Astrocyte of the spinal cord (primary cell): ENCODE data around the gene MDM1.

Experiments used
- DNase-seq: peaks from one replicate; pipeline ENCODE4 v3.0.0; 2011; ENCODE audit warnings: low read depth, low spot score
- H3K4me3 ChIP-seq: 2 replicates; pipeline ENCODE4 v1.5.1; 2011; ENCODE audit warnings: low read depth, mild to moderate bottlenecking, low read length, moderate library complexity
- CTCF ChIP-seq: IDR thresholded peaks from 2 replicates; pipeline ENCODE4 v1.5.1; 2012; ENCODE audit warnings: low read depth, mild to moderate bottlenecking, low read length, inconsistent platforms
- in situ Hi-C: cut with HindIII; loops from 2 replicates; pipeline ENCODE4 v1.10.0; 2017; ENCODE audit warnings: low sequenced_read_pairs

Gene MDM1

GRCh38 chr12:68326716-68327115, 5.4 kb downstream of the MDM1 start:
- DNase-seq = no peak
- no peak for TF ChIP-seq CTCF

GRCh38 chr12:68325966-68326365, 6.2 kb downstream of the MDM1 start:
- in situ Hi-C loops = no loop called here
- no peak for TF ChIP-seq CTCF
- H3K4me3 ChIP-seq = no peak overlapping the region

More at GRCh38 chr12:68326716-68327115, 5.4 kb downstream of the MDM1 start:
- no peak overlapping the region for H3K4me3 ChIP-seq
- in situ Hi-C loops = no loop called here

GRCh38 chr12:68324531-68324930, 7.6 kb downstream of the MDM1 start:
- TF ChIP-seq CTCF = no peak
- DNase-seq = no peak
- in situ Hi-C loops = no loop called here

More at GRCh38 chr12:68325966-68326365, 6.2 kb downstream of the MDM1 start:
- no peak for DNase-seq

GRCh38 chr12:68321140-68321539, 11.0 kb downstream of the MDM1 start:
- DNase-seq = no peak
- H3K4me3 ChIP-seq = no peak overlapping the region
- TF ChIP-seq CTCF = no peak
- in situ Hi-C loops = no loop called here

More at GRCh38 chr12:68324531-68324930, 7.6 kb downstream of the MDM1 start:
- H3K4me3 ChIP-seq = no peak overlapping the region

DNA sequence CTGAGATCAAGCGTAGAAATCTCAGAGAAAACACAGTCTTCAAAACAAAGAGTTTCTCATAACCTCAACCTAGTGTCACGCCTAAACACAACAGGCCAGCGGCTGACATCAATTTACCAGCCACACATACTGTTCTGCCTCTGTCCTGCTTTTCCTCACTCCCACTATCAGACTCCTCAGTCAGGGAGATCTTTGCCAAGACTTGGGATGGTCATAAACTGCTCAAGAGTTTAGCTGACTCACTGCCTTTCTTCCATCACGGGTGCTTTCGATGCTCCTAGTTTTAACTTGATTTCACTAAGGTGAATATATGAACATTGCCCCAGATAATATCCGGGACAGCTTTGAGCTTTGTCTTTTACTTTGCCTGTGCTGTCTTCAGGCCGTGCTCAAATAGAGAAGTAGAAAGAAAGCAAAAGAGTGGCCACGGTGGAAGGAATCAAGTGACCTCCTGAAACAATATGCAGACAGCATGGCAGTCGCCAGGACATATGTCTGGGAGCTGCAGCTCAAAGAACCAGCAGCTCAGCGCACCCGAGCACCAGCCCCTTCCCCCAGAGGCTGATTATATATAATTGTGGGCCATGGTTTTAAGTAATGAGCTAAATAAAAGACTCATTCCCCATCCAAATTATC, 12.1 kb downstream of the MDM1 start:
- DNase-seq = peak; percentile 51
- in situ Hi-C loops = no loop called here
- TF ChIP-seq CTCF = no peak
- H3K4me3 ChIP-seq = no peak overlapping the region

DNA sequence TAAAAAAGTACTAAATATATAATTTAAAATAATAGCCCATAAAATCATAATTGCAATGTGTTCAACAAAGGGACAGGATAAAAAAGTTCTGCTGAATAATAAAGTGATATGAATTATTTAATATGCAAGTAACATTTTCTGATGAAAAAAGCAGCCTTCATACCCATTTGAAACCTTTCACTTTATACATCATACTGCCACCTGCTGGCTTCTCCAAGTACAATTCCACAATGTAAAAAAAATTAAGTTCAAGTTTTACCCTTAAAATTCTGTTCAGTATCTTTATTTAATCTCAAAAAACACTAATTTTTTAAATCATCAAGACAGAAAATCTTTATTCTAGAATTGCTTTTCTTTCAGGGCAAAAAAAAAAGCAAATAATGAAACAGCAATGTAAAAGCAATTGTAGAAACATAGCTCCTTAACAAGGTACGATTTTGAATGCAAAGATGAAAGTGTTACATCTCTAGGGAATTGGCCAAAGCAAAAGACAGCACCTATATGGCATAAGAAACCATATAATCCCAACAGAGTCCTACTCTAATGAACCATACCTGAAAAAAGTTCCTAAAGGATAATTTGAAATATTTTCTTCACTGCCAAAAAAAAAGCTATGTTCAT, 15.0 kb downstream of the MDM1 start:
- no peak overlapping the region for H3K4me3 ChIP-seq
- peak; percentile 70 for DNase-seq
- peak; percentile 49 for TF ChIP-seq CTCF
- in situ Hi-C loops = no loop called here
